B cell (primary cell): ENCODE measurements around the gene PDXK. TPM values are rescaled to one million over a fixed set of nuclear protein-coding genes. Genes with fewer than 3 reads are reported as not detected.

Source experiments
- ATAC-seq: fragments of 200-7000 bp; cut with Tn5 transposase; one replicate; pipeline ENCODE4 v1.10.0; 2021; ENCODE audit warnings: low read depth, mild to moderate bottlenecking, moderate number of reproducible peaks, moderate library complexity
- CTCF ChIA-PET: fragments of 350-600 bp; sonication (Branson Sonifier 250); formaldehyde crosslinking; loops from one replicate; lab custom pipeline; 2021; ENCODE audit warnings: antibody characterized with exemption, inconsistent platforms; lab: Charles Lee
- POLR2A ChIA-PET: fragments of 350-600 bp; sonication (Branson Sonifier 250); formaldehyde crosslinking; loops from one replicate; lab custom pipeline; 2021; ENCODE audit warnings: antibody characterized with exemption; lab: Charles Lee
- DNase-seq: peaks from one replicate; pipeline ENCODE4 v3.0.0; 2013
- H2AFZ ChIP-seq: 2 replicates; pipeline ENCODE4 v1.6.1; 2012; ENCODE audit warnings: mild to moderate bottlenecking, low read depth, low read length; ENCODE audit not compliant: insufficient read depth, poor library complexity, severe bottlenecking
- H3K27ac ChIP-seq, 2 donors: 1 replicate in 1 of 2; 2 replicates in 1 of 2; pipeline ENCODE4 v1.5.1; 2012 to 2013; ENCODE audit warnings: low read length in 2 of 2, mild to moderate bottlenecking in 2 of 2, moderate library complexity in 1 of 2
- H3K27me3 ChIP-seq, 4 experiments: fragments of 200-600 bp in 1 of 4; sonication (generic) in 1 of 4; replicated peaks in 1 of 4; 1 replicate in 2 of 4; 2 replicates in 2 of 4; pipeline versions ENCODE4 v1.6.1 to v1.7.0; 2013 to 2016; ENCODE audit warnings: low read length in 3 of 4, mild to moderate bottlenecking in 2 of 4, mixed read lengths in 1 of 4, moderate library complexity in 1 of 4; ENCODE audit not compliant: insufficient read depth in 4 of 4, control insufficient read depth in 3 of 4; ENCODE audit errors: control extremely low read depth in 1 of 4
- H3K36me3 ChIP-seq, 2 experiments: replicated peaks in 1 of 2; 1 replicate in 1 of 2; 2 replicates in 1 of 2; pipeline versions ENCODE4 v1.6.1 to v1.7.1; 2013; ENCODE audit warnings: low read length in 1 of 2; ENCODE audit not compliant: insufficient read depth in 2 of 2, control insufficient read depth in 1 of 2; ENCODE audit errors: control extremely low read depth in 1 of 2, extremely low read depth in 1 of 2
- H3K4me1 ChIP-seq, 2 donors: fragments of 200-600 bp in 1 of 2; sonication (generic) in 1 of 2; 1 replicate in 1 of 2; 2 replicates in 1 of 2; pipeline versions ENCODE4 v1.5.1 to v1.6.1; 2013 to 2017; ENCODE audit warnings: low read length in 2 of 2; ENCODE audit not compliant: control insufficient read depth in 2 of 2, insufficient read depth in 2 of 2
- H3K4me2 ChIP-seq: replicated peaks from 2 replicates; pipeline ENCODE3; 2012; ENCODE audit warnings: mild to moderate bottlenecking, low read depth, low read length; ENCODE audit not compliant: poor library complexity, severe bottlenecking
- H3K4me3 ChIP-seq, 5 experiments: fragments of 200-600 bp in 1 of 5; sonication (generic) in 1 of 5; 1 replicate in 3 of 5; 2 replicates in 2 of 5; pipeline versions ENCODE4 v1.5.1 to v1.7.0; 2011 to 2016; ENCODE audit warnings: low read length in 4 of 5, mild to moderate bottlenecking in 4 of 5, low read depth in 2 of 5, control low read depth in 1 of 5, moderate library complexity in 1 of 5; ENCODE audit not compliant: insufficient read depth in 1 of 5; ENCODE audit errors: control extremely low read depth in 1 of 5, extremely low read depth in 1 of 5
- H3K79me2 ChIP-seq: fragments of 200-600 bp; sonication (generic); one replicate; pipeline ENCODE4 v1.6.0; 2016; ENCODE audit warnings: low read length; ENCODE audit not compliant: control insufficient read depth, insufficient read depth
- H3K9ac ChIP-seq: fragments of 200-600 bp; sonication (generic); 2 replicates; pipeline ENCODE4 v1.6.1; 2017; ENCODE audit warnings: mild to moderate bottlenecking, low read length, moderate library complexity
- H3K9me3 ChIP-seq, 3 donors: one replicate each; pipeline versions ENCODE4 v1.6.1 to v1.7.1; 2013; ENCODE audit warnings: low read length in 2 of 3; ENCODE audit not compliant: control insufficient read depth in 2 of 3, insufficient read depth in 1 of 3; ENCODE audit errors: control extremely low read depth in 1 of 3
- H4K20me1 ChIP-seq: 2 replicates; pipeline ENCODE4 v1.6.0; 2012; ENCODE audit warnings: mild to moderate bottlenecking, low read length; ENCODE audit not compliant: insufficient read depth, control insufficient read depth, poor library complexity, severe bottlenecking
- H3K27ac Mint-ChIP-seq: one replicate; pipeline ENCODE4 v1.8.0; 2021; ENCODE audit warnings: mixed read lengths
- H3K27me3 Mint-ChIP-seq: one replicate; pipeline ENCODE4 v1.8.0; 2021; ENCODE audit warnings: mixed read lengths
- H3K4me1 Mint-ChIP-seq: one replicate; pipeline ENCODE4 v1.8.0; 2021; ENCODE audit warnings: mixed read lengths
- H3K4me3 Mint-ChIP-seq: one replicate; pipeline ENCODE4 v1.8.0; 2021; ENCODE audit warnings: mixed read lengths
- H3K9me3 Mint-ChIP-seq: one replicate; pipeline ENCODE4 v1.8.0; 2022; ENCODE audit warnings: mixed read lengths; ENCODE audit not compliant: insufficient read depth
- EZH2 ChIP-seq: IDR thresholded peaks from 2 replicates; pipeline ENCODE4 v1.6.1; 2012; ENCODE audit warnings: borderline replicate concordance, low read depth, mild to moderate bottlenecking, moderate library complexity, low read length; ENCODE audit not compliant: insufficient read depth, poor library complexity, severe bottlenecking
- WGBS: methylation state at CpG from one replicate; pipeline ENCODE4 v1.1.5; 2013; ENCODE audit warnings: missing lambda C conversion rate; ENCODE audit not compliant: insufficient coverage; 5-methylcytosine and 5-hydroxymethylcytosine counted together
- intact Hi-C: fragments of 100-400 bp; cut with micrococcal nuclease; formaldehyde crosslinking; loops from one replicate; pipeline ENCODE4 v1.10.0; 2022
- polyA plus RNA-seq: library from polyadenylated mRNA; depleted of rRNA; stranded (reverse); fragments of >200 nt; gene quantifications from 2 replicates; pipeline ENCODE4 v1.2.3, GENCODE V29; 2012
- total RNA-seq, 2 donors: library from RNA; stranded (reverse); fragments of 120-200 nt in 1 of 2; gene quantifications; 1 replicate in 1 of 2; 2 replicates in 1 of 2; pipeline versions ENCODE4 v1.2.3 to v1.2.4, GENCODE V29; 2013 to 2022
- TF ChIP-seq, protein P1 (sequence below): fragments of 200-600 bp; IDR thresholded peaks from one replicate; pipeline ENCODE4 v1.8.0; 2022; ENCODE audit warnings: antibody characterized with exemption, mild to moderate bottlenecking

PDXK gene
- total and polyA plus RNA-seq, 2 donors (not counting 1 experiment from before 2014, with no cell fraction given), result 31.1 to 102 TPM

- H3K4me3 ChIP-seq, result no peak overlapping the region
- no peaks in the 10 kb centered on the region for H3K79me2 ChIP-seq
- no peak overlapping the region for H3K27ac ChIP-seq
- H3K27me3 ChIP-seq, result no peaks in the 10 kb centered on the region
- POLR2A ChIA-PET, result interaction anchor here (0.6 to 1.1 kb wide), 2 partner anchors 13 to 50 kb away, joined by 3 to 4 read pairs; no protein-coding TSS in a partner anchor
- peaks cover 0 to 2% (median 0%) of the 10 kb centered on the region in 3 donors for H3K9me3 ChIP-seq
- no peak for TF ChIP-seq EZH2
- TF ChIP-seq, protein P1, sequence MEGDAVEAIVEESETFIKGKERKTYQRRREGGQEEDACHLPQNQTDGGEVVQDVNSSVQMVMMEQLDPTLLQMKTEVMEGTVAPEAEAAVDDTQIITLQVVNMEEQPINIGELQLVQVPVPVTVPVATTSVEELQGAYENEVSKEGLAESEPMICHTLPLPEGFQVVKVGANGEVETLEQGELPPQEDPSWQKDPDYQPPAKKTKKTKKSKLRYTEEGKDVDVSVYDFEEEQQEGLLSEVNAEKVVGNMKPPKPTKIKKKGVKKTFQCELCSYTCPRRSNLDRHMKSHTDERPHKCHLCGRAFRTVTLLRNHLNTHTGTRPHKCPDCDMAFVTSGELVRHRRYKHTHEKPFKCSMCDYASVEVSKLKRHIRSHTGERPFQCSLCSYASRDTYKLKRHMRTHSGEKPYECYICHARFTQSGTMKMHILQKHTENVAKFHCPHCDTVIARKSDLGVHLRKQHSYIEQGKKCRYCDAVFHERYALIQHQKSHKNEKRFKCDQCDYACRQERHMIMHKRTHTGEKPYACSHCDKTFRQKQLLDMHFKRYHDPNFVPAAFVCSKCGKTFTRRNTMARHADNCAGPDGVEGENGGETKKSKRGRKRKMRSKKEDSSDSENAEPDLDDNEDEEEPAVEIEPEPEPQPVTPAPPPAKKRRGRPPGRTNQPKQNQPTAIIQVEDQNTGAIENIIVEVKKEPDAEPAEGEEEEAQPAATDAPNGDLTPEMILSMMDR, result no peak
- no peak overlapping the region for H3K9ac ChIP-seq
- CTCF ChIA-PET, result no interaction called here
- H3K36me3 ChIP-seq, result peaks cover 1 to 13% of the 10 kb centered on the region in 2 experiments
- H3K27me3 Mint-ChIP-seq, result no peaks in the 10 kb centered on the region
- H3K4me2 ChIP-seq, result no peak overlapping the region
- H3K4me1 ChIP-seq, result no peaks in the 10 kb centered on the region
- no peaks in the 10 kb centered on the region for H3K9me3 Mint-ChIP-seq
- no peak overlapping the region for H3K4me3 Mint-ChIP-seq
- no peak for ATAC-seq
- no peak overlapping the region for H3K27ac Mint-ChIP-seq
- H2AFZ ChIP-seq, result no peak overlapping the region
- intact Hi-C loops, result no loop called here
- no peak for DNase-seq
- H4K20me1 ChIP-seq, result peaks cover 29% of the 10 kb centered on the region
- H3K4me1 Mint-ChIP-seq, result peaks cover 5% of the 10 kb centered on the region
- 77% methylated on average over 22 of the region's 28 CpGs for WGBS
These were observed 22.6 kb downstream of the PDXK start for GRCh38 chr21:43741423-43742096.

DNA sequence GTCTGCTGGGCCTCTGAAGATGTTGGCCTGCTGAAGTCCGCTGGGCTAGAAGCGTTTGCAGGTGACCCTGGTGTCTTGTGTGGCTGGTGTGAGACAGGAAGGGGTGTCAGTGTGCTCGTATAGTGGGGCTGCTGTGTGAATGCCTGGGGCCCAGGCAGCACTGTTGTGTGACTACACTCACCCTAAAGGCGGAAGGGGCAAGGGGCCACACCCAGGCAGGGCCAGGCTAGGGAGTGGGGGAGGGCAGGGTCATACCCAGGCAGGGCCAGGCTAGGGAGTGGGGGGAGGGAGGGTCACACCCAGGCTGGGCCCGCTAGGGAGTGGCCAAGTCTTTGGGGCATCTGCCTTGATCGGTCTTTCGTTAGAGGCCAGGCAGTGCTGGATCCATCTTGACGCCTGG lies 25.0 kb downstream of the PDXK start:
- POLR2A ChIA-PET, result no interaction called here
- no peaks in the 10 kb centered on the region for H3K79me2 ChIP-seq
- H3K4me3 Mint-ChIP-seq, result no peak overlapping the region

More for the DNA sequence above, 25.0 kb downstream of the PDXK start:
- peaks cover 1 to 16% of the 10 kb centered on the region in 2 experiments for H3K36me3 ChIP-seq
- 95% methylated on average over 8 of the region's 8 CpGs for WGBS
- no peak overlapping the region for H3K4me3 ChIP-seq
- no peak for DNase-seq
- no peak overlapping the region for H2AFZ ChIP-seq
- TF ChIP-seq EZH2, result no peak
- TF ChIP-seq, protein P1, result no peak
- no peaks in the 10 kb centered on the region for H3K4me1 ChIP-seq
- H3K27ac Mint-ChIP-seq, result no peak overlapping the region
- no peaks in the 10 kb centered on the region for H3K9me3 ChIP-seq
- CTCF ChIA-PET, result no interaction called here
- H3K27me3 ChIP-seq, result no peaks in the 10 kb centered on the region
- no peak overlapping the region for H3K27ac ChIP-seq
- no peak overlapping the region for H3K9ac ChIP-seq
- no peaks in the 10 kb centered on the region for H3K27me3 Mint-ChIP-seq
- peaks cover 12% of the 10 kb centered on the region for H4K20me1 ChIP-seq
- no peak overlapping the region for H3K4me2 ChIP-seq
- H3K4me1 Mint-ChIP-seq, result peaks cover 5% of the 10 kb centered on the region
- intact Hi-C loops, result no loop called here
- no peaks in the 10 kb centered on the region for H3K9me3 Mint-ChIP-seq
- ATAC-seq, result no peak
